Uterus (tissue), 2 donors: ENCODE measurements around the gene SPDYE17.
"Not testable (repeated sequence)": the region's sequence is repeated elsewhere in the genome, so short reads cannot be mapped to it uniquely, and the experiment has no call there.

Experiments
- POLR2A ChIP-seq, 2 donors: fragments of 450-650 bp; IDR thresholded peaks; one replicate each; pipeline ENCODE4 v1.6.1; 2016; ENCODE audit warnings: antibody characterized with exemption in 2 of 2, mild to moderate bottlenecking in 1 of 2, moderate library complexity in 1 of 2
- TF ChIP-seq, protein P1 (sequence below), 4 experiments: fragments of 200-600 bp in 2 of 4; fragments of 450-650 bp in 2 of 4; sonication (generic) in 2 of 4; IDR thresholded peaks; one replicate each; pipeline ENCODE4 v1.5.1; 2016 to 2019; ENCODE audit warnings: antibody characterized with exemption in 4 of 4, mild to moderate bottlenecking in 2 of 4, moderate library complexity in 1 of 4

DNA sequence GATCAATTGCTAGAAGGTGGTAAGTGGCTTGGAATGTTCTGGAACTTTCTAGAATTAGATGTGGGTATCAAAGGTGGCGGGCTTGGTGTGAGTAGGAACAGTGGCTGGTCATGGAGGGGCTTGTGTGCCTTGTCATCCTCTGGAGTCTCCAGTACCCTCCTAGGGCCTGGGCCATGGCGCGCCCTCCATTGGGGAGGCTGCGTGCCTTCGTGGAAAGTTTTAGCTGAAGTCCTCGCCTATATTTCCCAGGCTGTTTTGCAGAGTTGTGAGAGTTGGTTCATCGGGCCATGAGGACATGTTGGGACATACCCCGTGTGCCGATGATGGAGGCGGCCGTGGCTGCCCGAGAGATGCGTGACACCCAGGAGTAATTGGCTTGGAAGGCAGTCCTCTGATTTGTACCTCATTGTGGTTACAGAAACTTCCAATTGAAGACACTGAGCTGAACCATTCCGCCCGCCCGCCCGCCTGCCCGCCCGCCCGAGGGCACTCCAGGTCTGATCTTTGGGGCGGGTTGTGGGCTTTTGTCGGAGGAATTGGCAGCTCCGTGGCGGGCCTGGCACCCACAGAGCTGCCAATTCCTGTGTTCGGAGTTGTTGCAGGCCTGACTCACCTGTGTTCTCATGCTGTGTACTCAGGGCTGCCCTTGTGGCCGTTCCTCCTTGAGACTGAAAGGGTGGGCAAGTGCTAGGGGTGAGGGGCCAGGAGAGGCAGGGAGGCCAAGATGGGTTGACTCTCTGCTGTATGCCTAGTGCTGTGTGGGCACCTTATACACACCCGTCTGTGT lies 57.2 kb downstream of the SPDYE17 start:
- TF ChIP-seq, protein P1, sequence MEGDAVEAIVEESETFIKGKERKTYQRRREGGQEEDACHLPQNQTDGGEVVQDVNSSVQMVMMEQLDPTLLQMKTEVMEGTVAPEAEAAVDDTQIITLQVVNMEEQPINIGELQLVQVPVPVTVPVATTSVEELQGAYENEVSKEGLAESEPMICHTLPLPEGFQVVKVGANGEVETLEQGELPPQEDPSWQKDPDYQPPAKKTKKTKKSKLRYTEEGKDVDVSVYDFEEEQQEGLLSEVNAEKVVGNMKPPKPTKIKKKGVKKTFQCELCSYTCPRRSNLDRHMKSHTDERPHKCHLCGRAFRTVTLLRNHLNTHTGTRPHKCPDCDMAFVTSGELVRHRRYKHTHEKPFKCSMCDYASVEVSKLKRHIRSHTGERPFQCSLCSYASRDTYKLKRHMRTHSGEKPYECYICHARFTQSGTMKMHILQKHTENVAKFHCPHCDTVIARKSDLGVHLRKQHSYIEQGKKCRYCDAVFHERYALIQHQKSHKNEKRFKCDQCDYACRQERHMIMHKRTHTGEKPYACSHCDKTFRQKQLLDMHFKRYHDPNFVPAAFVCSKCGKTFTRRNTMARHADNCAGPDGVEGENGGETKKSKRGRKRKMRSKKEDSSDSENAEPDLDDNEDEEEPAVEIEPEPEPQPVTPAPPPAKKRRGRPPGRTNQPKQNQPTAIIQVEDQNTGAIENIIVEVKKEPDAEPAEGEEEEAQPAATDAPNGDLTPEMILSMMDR (IDR thresholded peaks at IDR 0.05), result not testable (repeated sequence)
- not testable (repeated sequence) for TF ChIP-seq POLR2A (IDR thresholded peaks at IDR 0.05)
